Lower leg skin (tissue), 4 donors: ENCODE data around the gene C8G. TPM values are rescaled to one million over a fixed set of nuclear protein-coding genes. Genes with fewer than 3 reads are reported as not detected.

Source experiments
- DNase-seq, 2 donors: peaks; one replicate each; pipeline ENCODE4 v3.0.0-alpha.2; 2019; ENCODE audit warnings: low spot score in 2 of 2
- H3K4me3 ChIP-seq: fragments of 200-600 bp; sonication (generic); 2 replicates; pipeline ENCODE4 v1.5.1; 2017; ENCODE audit warnings: mild to moderate bottlenecking, low read depth; ENCODE audit not compliant: poor library complexity, severe bottlenecking
- POLR2A ChIP-seq, 2 donors: fragments of 450-650 bp; IDR thresholded peaks; one replicate each; pipeline ENCODE4 v1.6.1; 2016 to 2017; ENCODE audit warnings: antibody characterized with exemption in 2 of 2, mild to moderate bottlenecking in 1 of 2, moderate library complexity in 1 of 2
- WGBS, 2 donors: methylation state at CpG; one replicate each; pipeline ENCODE4 v1.1.5; 2018; 5-methylcytosine and 5-hydroxymethylcytosine counted together
- intact Hi-C: fragments of 100-400 bp; cut with DNase I; formaldehyde crosslinking; loops from one replicate; pipeline ENCODE4 v1.15.0; 2023; ENCODE audit warnings: low total_unique reads
- total RNA-seq, 4 donors: library from RNA; depleted of rRNA; stranded (reverse); fragments of >200 nt; gene quantifications; one replicate each; pipeline ENCODE4 v1.1.0, GENCODE V29; 2016
- TF ChIP-seq, protein P1 (sequence below), 3 donors: fragments of 450-650 bp; IDR thresholded peaks; one replicate each; pipeline ENCODE4 v1.5.1; 2016; ENCODE audit warnings: antibody characterized with exemption in 3 of 3, mild to moderate bottlenecking in 3 of 3, moderate library complexity in 2 of 3

C8G gene
- total RNA-seq, 4 donors from 2014 or later, result not detected

DNA sequence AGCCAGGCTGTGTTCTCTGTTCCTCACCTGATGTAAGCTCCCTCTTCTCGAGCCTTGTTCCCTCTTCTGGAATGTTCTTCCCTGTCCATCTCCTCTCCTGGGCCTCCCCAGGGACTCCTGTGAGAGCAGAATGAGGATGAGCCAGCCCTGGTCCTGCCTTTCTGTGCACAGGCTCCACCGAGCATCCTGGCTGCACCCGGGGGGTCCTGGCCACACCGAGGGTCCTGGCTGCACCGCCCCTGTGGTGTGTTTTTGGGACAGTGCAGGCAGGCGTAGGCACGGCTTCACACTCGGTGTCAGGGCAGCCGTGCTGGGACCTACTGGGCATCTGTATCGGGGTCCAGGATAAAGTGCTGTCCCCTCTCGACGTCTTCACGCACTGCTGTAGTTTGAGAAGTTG lies 18.3 kb upstream of the C8G start:
- 93 to 94% methylated on average over 12 to 13 of the region's 13 CpGs for WGBS, 2 donors
- no peak for DNase-seq
- TF ChIP-seq, protein P1, sequence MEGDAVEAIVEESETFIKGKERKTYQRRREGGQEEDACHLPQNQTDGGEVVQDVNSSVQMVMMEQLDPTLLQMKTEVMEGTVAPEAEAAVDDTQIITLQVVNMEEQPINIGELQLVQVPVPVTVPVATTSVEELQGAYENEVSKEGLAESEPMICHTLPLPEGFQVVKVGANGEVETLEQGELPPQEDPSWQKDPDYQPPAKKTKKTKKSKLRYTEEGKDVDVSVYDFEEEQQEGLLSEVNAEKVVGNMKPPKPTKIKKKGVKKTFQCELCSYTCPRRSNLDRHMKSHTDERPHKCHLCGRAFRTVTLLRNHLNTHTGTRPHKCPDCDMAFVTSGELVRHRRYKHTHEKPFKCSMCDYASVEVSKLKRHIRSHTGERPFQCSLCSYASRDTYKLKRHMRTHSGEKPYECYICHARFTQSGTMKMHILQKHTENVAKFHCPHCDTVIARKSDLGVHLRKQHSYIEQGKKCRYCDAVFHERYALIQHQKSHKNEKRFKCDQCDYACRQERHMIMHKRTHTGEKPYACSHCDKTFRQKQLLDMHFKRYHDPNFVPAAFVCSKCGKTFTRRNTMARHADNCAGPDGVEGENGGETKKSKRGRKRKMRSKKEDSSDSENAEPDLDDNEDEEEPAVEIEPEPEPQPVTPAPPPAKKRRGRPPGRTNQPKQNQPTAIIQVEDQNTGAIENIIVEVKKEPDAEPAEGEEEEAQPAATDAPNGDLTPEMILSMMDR (IDR thresholded peaks at IDR 0.05), result no peak
- no peak for TF ChIP-seq POLR2A (IDR thresholded peaks at IDR 0.05)
- intact Hi-C loops, result no loop called here
- H3K4me3 ChIP-seq, result no peak overlapping the region

DNA sequence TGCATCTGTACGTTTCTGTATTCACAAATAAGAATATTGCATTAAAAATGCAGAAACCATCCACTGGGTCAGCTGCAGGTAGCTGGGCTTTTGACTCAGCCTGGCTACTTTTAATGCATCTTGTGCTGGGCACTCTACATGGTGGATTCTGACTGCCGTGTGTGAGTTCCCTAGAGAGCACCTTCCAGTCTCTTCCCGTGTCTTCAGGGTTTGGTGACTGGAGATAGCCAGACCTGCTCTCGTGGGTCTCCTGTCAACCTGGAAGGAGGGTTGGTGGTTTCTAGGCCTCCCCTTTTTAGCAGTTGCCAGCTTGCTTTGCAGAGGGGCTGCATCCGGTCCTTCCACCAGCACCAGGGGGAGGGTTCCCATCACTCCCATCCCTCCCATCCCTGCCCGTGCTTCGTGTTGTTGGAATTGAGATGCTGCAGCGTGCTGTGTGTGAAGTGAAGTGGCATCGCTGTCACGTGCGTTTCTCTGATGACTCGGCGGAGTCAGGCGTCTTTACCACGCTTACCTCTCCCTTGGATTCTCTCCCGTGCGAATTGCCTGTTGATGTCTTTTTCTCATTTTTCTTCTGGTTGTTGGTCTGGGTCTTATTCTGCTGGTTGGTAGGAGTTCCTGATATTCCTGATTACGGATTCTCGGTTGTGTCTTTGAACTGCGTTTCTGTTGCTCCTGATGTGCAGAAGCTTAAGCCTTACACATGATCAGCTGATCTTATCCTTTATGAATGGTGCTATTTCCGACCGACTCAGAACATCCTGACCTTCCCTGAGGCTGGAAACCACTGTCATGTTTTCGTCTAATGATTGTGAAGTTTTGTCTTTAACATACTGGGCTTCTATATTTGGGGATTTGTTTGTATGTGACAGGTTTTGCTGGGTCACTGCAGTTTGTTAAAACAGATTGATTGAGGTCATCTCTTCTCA lies 17.4 kb upstream of the C8G start:
- H3K4me3 ChIP-seq, result no peak overlapping the region
- intact Hi-C loops, result no loop called here
- 75 to 82% methylated on average over 22 to 23 of the region's 23 CpGs for WGBS, 2 donors
- no peak for TF ChIP-seq POLR2A (IDR thresholded peaks at IDR 0.05)
- TF ChIP-seq, protein P1 (IDR thresholded peaks at IDR 0.05), result no peak
- DNase-seq, result no peak

DNA sequence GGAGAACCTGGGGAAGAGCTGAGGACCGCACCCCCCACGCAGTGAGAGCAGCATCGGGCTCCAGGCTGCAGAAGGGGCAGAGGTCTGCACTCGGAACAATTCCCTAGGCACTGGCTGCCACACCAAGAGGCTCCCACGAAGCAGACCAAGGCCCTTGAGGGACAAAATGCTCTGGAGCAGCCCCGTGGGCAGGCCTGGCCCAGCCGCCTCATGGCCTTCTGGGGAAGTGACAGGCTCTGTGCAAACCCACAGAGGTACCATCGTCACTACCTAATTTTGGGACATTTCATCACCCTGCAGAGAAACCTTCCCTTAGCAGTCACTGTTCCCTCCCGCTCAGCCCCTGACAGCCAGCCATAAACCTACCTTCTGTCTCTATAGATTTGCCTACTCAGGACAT lies 16.5 kb upstream of the C8G start:
- DNase-seq, result no peak

DNA sequence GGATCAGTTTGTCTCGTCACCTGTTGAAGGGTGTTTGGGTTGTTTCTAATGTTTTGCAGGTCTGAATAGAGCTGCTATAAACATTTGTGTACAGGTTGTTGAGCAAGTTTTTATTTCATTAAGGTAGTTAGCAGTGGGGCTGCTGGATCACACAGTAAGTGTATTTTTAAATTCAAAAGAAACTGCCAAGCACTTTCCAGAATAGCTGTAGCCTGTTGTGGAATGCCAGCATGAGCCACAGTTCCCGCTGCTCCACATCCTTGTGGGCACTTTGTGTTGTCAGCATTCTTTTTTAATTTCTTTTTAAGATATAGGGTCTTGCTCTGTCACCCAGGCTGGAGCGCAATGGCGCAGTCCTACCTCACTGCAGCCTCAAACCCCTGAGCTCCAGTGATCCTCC lies 15.0 kb upstream of the C8G start:
- intact Hi-C loops, result no loop called here
- DNase-seq, result no peak
- TF ChIP-seq, protein P1 (IDR thresholded peaks at IDR 0.05), result no peak
- TF ChIP-seq POLR2A (IDR thresholded peaks at IDR 0.05), result no peak
- 95 to 97% methylated on average over 4 of the region's 4 CpGs for WGBS, 2 donors
- no peak overlapping the region for H3K4me3 ChIP-seq

More for the DNA sequence above, 16.5 kb upstream of the C8G start:
- intact Hi-C loops, result no loop called here
- H3K4me3 ChIP-seq, result no peak overlapping the region
- TF ChIP-seq POLR2A (IDR thresholded peaks at IDR 0.05), result no peak
- TF ChIP-seq, protein P1 (IDR thresholded peaks at IDR 0.05), result no peak
- WGBS, 2 donors, result 75 to 81% methylated on average over 9 of the region's 9 CpGs

DNA sequence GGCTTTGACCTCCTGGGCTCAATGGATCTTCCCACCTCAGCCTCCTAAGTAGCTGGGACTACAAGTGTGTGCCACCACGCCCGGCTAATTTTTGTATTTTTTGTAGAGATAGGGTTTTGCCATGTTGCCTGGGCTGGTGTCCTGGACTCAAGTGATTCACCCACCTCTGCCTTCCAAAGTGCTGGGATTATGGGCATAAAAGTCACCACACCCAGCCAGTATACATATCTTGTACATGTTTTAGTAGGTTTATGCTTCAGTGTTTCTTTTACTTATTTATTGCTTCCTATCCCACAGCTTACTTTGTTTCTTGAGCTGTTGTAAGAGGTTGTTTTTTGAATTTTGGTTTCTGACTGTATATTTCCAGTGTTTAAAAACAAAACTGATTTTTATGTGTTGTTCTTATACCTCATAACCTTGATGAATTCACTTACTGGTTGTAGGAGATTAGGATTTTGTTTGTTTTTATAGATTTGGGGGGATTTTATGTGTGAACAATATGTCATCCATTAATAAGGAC lies 13.4 kb upstream of the C8G start:
- TF ChIP-seq, protein P1 (IDR thresholded peaks at IDR 0.05), result no peak
- no peak for TF ChIP-seq POLR2A (IDR thresholded peaks at IDR 0.05)
- no peak overlapping the region for H3K4me3 ChIP-seq
- WGBS, 2 donors, result 84 to 88% methylated on average over 2 of the region's 2 CpGs
- DNase-seq, result no peak
- intact Hi-C loops, result no loop called here
